Measurements from ENCODE around the gene VAV1.
"Not testable (repeated sequence)": the region's sequence is repeated elsewhere in the genome, so short reads cannot be mapped to it uniquely, and the experiment has no call there.

VAV1 gene

GRCh38 chr19:6761053-6761676 lies 11.3 kb upstream of the VAV1 start:
- DNase-seq = no peak

GRCh38 chr19:6762253-6762797 lies 10.2 kb upstream of the VAV1 start:
- DNase-seq = not testable (repeated sequence)

GRCh38 chr19:6765738-6766356 lies 6.7 kb upstream of the VAV1 start:
- no peak for DNase-seq

- DNase-seq = no peak
Observed at GRCh38 chr19:6766357-6767080, 6.0 kb upstream of the VAV1 start.

GRCh38 chr19:6767081-6767356 lies 5.5 kb upstream of the VAV1 start:
- no peak for DNase-seq

GRCh38 chr19:6767357-6768235 lies 4.9 kb upstream of the VAV1 start, which contains the start of gene SH2D3A:
TSS of gene SH2D3A (minus strand) at chr19:6767435. CDS start at chr19:6763748, 3,687 bp downstream.
- no peak for DNase-seq

- DNase-seq = no peak
Observed at GRCh38 chr19:6768236-6768785, 4.2 kb upstream of the VAV1 start.

- DNase-seq = peak; percentile 41
Observed at GRCh38 chr19:6769006-6769619, 3.4 kb upstream of the VAV1 start.

- DNase-seq = not testable (repeated sequence)
Observed at GRCh38 chr19:6771648-6772027, 870 bp upstream of the VAV1 start.

GRCh38 chr19:6772866-6773322 lies 386 bp downstream of the VAV1 start:
- DNase-seq = no peak

GRCh38 chr19:6773323-6773931 lies 919 bp downstream of the VAV1 start:
- DNase-seq = no peak

GRCh38 chr19:6774821-6775707 lies 2.6 kb downstream of the VAV1 start:
- DNase-seq = peak; percentile 52

GRCh38 chr19:6776045-6776444 lies 3.5 kb downstream of the VAV1 start:
- DNase-seq = not testable (repeated sequence)

GRCh38 chr19:6776999-6777398 lies 4.5 kb downstream of the VAV1 start:
- DNase-seq = no peak

- DNase-seq = no peak
Observed at GRCh38 chr19:6777434-6777833, 4.9 kb downstream of the VAV1 start.

- DNase-seq = no peak
Observed at GRCh38 chr19:6778386-6778785, 5.9 kb downstream of the VAV1 start.

GRCh38 chr19:6779206-6779605 lies 6.7 kb downstream of the VAV1 start:
- DNase-seq = no peak

- no peak for DNase-seq
Observed at GRCh38 chr19:6787393-6787792, 14.9 kb downstream of the VAV1 start.

GRCh38 chr19:6788896-6789295 lies 16.4 kb downstream of the VAV1 start:
- DNase-seq = no peak

Data from HCEC 1CT (cell line).